HCT116 (cell line): ENCODE data around the gene ADAMTS14.

ENCODE experiments used
- CBX3 ChIP-seq: IDR thresholded peaks from 2 replicates; pipeline ENCODE4 v1.6.1; 2012; ENCODE audit warnings: low read depth
- CTCF ChIP-seq, 3 experiments: fragments of 200-600 bp in 1 of 3; sonication (generic) in 1 of 3; IDR thresholded peaks in 2 of 3; conservative IDR thresholded peaks in 1 of 3; 2 replicates each; pipeline ENCODE4 v1.5.1; 2012 to 2017; ENCODE audit warnings: low read depth in 2 of 3, low read length in 2 of 3, antibody characterized with exemption in 1 of 3, borderline replicate concordance in 1 of 3, control low read depth in 1 of 3, mild to moderate bottlenecking in 1 of 3, mixed read lengths in 1 of 3, mixed run types in 1 of 3, moderate library complexity in 1 of 3; ENCODE audit not compliant: insufficient read depth in 1 of 3
- EZH2 ChIP-seq: fragments of 200-600 bp; sonication (generic); IDR thresholded peaks from 2 replicates; pipeline ENCODE4 v1.6.1; 2017; ENCODE audit warnings: antibody characterized with exemption, mixed run types
- EZH2phosphoT487 ChIP-seq: fragments of 200-600 bp; IDR thresholded peaks from 2 replicates; pipeline ENCODE4 v1.6.1; 2018; ENCODE audit warnings: antibody characterized with exemption, borderline replicate concordance
- JUND ChIP-seq: IDR thresholded peaks from 2 replicates; pipeline ENCODE4 v1.6.1; 2012
- MAX ChIP-seq: IDR thresholded peaks from 2 replicates; pipeline ENCODE4 v1.6.1; 2012
- POLR2A ChIP-seq: IDR thresholded peaks from 2 replicates; pipeline ENCODE4 v1.7.0; 2011; ENCODE audit warnings: borderline replicate concordance; ENCODE audit not compliant: insufficient read depth, insufficient read length; ENCODE audit errors: extremely low read depth
- POLR2AphosphoS5 ChIP-seq: IDR thresholded peaks from 2 replicates; pipeline ENCODE4 v1.6.1; 2011; ENCODE audit warnings: mild to moderate bottlenecking, low read depth, low read length, moderate library complexity
- RAD21 ChIP-seq: IDR thresholded peaks from 2 replicates; pipeline ENCODE4 v1.6.1; 2012; ENCODE audit warnings: low read depth, mild to moderate bottlenecking
- REST ChIP-seq: IDR thresholded peaks from 2 replicates; pipeline ENCODE4 v1.6.1; 2012; ENCODE audit warnings: low read depth
- SRF ChIP-seq: IDR thresholded peaks from 2 replicates; pipeline ENCODE4 v1.6.1; 2012; ENCODE audit warnings: low read depth
- YY1 ChIP-seq: IDR thresholded peaks from 2 replicates; pipeline ENCODE4 v1.6.1; 2011; ENCODE audit warnings: low read length, low read depth, moderate library complexity, mild to moderate bottlenecking; ENCODE audit not compliant: insufficient replicate concordance; ENCODE audit errors: extremely low read depth

- TF ChIP-seq CTCF (IDR thresholded peaks at IDR 0.05 in 2 of 3, conservative IDR thresholded peaks at IDR 0.05 in 1 of 3; ENCODE audit: borderline replicate concordance in 1 of 3, insufficient read depth in 1 of 3, low read depth in 2 of 3, low read length in 2 of 3) (no peak), POLR2AphosphoS5 (no peak), MAX (no peak), EZH2phosphoT487 (no peak), POLR2A (no peak), EZH2 (no peak), SRF (no peak), YY1 (no peak), CBX3 (no peak), RAD21 (no peak), REST (no peak), JUND (no peak)
These were observed 73.2 kb downstream of the ADAMTS14 start for GRCh38 chr10:70745555-70745954.
